ENCODE measurements around the gene AFAP1L2.

Gene AFAP1L2

GRCh38 chr10:114288424-114289095 is 115.7 kb downstream of the AFAP1L2 start:
- ATAC-seq (no peak), DNase-seq (no peak)

GRCh38 chr10:114286921-114287320 is 117.4 kb downstream of the AFAP1L2 start:
- ATAC-seq (no peak), DNase-seq (no peak)

- no peak for ATAC-seq
Observed at GRCh38 chr10:114285961-114286441, 118.3 kb downstream of the AFAP1L2 start.

GRCh38 chr10:114284346-114285071 is 119.8 kb downstream of the AFAP1L2 start:
- no peak for ATAC-seq

More at GRCh38 chr10:114285961-114286441, 118.3 kb downstream of the AFAP1L2 start:
- DNase-seq = no peak

GRCh38 chr10:114283535-114284234 is 120.6 kb downstream of the AFAP1L2 start:
- ATAC-seq (no peak), DNase-seq (no peak)

More at GRCh38 chr10:114284346-114285071, 119.8 kb downstream of the AFAP1L2 start:
- no peak for DNase-seq

- ATAC-seq = no peak
- DNase-seq = no peak
Observed at GRCh38 chr10:114283091-114283490, 121.2 kb downstream of the AFAP1L2 start.

- ATAC-seq (no peak), DNase-seq (no peak)
Observed at GRCh38 chr10:114282526-114282925, 121.8 kb downstream of the AFAP1L2 start.

- DNase-seq (no peak), ATAC-seq (no peak)
Observed at GRCh38 chr10:114281461-114281860, 122.8 kb downstream of the AFAP1L2 start.

- DNase-seq = no peak
- ATAC-seq = no peak
Observed at GRCh38 chr10:114281006-114281405, 123.3 kb downstream of the AFAP1L2 start.

- ATAC-seq (no peak), DNase-seq (no peak)
Observed at GRCh38 chr10:114279901-114280644, 124.2 kb downstream of the AFAP1L2 start.

- DNase-seq (no peak), ATAC-seq (no peak)
Observed at GRCh38 chr10:114279289-114279688, 125.0 kb downstream of the AFAP1L2 start.

GRCh38 chr10:114278884-114279191 is 125.5 kb downstream of the AFAP1L2 start:
- no peak for ATAC-seq
- DNase-seq = no peak

- ATAC-seq (no peak), DNase-seq (no peak)
Observed at GRCh38 chr10:114278140-114278883, 126.0 kb downstream of the AFAP1L2 start.

- no peak for DNase-seq
- ATAC-seq = no peak
Observed at GRCh38 chr10:114276671-114277070, 127.6 kb downstream of the AFAP1L2 start.

GRCh38 chr10:114276066-114276465 is 128.2 kb downstream of the AFAP1L2 start:
- ATAC-seq = no peak
- DNase-seq = no peak

GRCh38 chr10:114274616-114275453 is 129.5 kb downstream of the AFAP1L2 start:
- ATAC-seq = no peak
- no peak for DNase-seq

GRCh38 chr10:114273910-114274309 is 130.4 kb downstream of the AFAP1L2 start:
- ATAC-seq = no peak
- DNase-seq = no peak

GRCh38 chr10:114272696-114273095 is 131.6 kb downstream of the AFAP1L2 start:
- ATAC-seq = no peak
- DNase-seq = no peak

GRCh38 chr10:114271779-114272167 is 132.5 kb downstream of the AFAP1L2 start:
- DNase-seq = no peak
- no peak for ATAC-seq

- ATAC-seq (no peak), DNase-seq (no peak)
Observed at GRCh38 chr10:114271075-114271778, 133.1 kb downstream of the AFAP1L2 start.
